PC-3 (cell line): ENCODE results near the gene MBD1.

Experiments
- EZH2 ChIP-seq: fragments of 300-600 bp; sonication (generic); IDR thresholded peaks from one replicate; pipeline ENCODE4 v1.6.1; 2017; ENCODE audit warnings: antibody characterized with exemption, mild to moderate bottlenecking, low read length; ENCODE audit not compliant: unreplicated experiment
- TF ChIP-seq, protein P1 (sequence below): fragments of 300-600 bp; sonication (generic); conservative IDR thresholded peaks from 2 replicates; pipeline ENCODE4 v1.5.1; 2017; ENCODE audit warnings: antibody characterized with exemption, low read depth, mild to moderate bottlenecking, low read length

DNA sequence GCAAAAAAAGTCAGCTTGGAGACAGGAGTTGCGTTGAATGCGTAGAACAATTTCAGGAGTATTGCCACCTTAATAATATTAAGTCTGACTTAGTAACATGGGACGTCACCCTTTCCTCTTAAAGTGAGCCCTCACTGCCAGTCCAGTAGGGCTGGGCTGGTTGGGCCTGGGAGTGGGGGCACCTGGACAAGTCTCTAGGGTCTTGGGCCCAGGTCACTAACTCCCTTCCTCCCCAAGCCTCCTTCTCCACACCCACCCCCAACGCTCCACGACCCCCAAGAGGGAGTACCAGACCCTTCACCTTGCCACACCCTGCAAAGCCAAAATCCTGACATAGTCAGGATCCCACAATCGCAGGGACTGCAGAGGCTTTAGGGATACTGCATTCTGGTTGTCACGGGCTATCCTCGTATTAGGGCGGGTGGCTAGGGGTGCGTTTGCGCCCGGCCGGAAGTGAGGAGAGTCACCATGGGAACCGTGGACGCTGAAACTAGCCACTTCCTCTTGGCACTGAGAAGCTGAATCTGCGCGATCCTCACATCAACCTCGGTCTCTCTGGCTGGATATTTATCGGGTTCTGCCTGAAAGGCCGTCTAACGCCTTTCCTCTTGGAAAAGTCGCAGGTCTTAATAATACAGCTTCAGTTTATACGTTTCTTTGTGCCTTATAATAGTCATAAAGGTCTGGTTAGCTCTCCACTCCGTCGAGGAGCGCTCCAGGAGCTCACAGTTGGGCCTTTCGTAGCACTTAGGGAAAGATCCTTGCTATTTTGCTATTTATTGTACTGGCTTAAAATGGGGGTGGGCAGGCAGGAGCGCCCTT lies 16.5 kb upstream of the MBD1 start:
- TF ChIP-seq EZH2: no peak
- TF ChIP-seq, protein P1, sequence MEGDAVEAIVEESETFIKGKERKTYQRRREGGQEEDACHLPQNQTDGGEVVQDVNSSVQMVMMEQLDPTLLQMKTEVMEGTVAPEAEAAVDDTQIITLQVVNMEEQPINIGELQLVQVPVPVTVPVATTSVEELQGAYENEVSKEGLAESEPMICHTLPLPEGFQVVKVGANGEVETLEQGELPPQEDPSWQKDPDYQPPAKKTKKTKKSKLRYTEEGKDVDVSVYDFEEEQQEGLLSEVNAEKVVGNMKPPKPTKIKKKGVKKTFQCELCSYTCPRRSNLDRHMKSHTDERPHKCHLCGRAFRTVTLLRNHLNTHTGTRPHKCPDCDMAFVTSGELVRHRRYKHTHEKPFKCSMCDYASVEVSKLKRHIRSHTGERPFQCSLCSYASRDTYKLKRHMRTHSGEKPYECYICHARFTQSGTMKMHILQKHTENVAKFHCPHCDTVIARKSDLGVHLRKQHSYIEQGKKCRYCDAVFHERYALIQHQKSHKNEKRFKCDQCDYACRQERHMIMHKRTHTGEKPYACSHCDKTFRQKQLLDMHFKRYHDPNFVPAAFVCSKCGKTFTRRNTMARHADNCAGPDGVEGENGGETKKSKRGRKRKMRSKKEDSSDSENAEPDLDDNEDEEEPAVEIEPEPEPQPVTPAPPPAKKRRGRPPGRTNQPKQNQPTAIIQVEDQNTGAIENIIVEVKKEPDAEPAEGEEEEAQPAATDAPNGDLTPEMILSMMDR: no peak
